Fibroblast of the aortic adventitia (primary cell): Measurements from ENCODE around the gene SKIC2. TPM values are rescaled to one million over a fixed set of nuclear protein-coding genes. Genes with fewer than 3 reads are reported as not detected.
"Not testable (repeated sequence)": the region's sequence is repeated elsewhere in the genome, so short reads cannot be mapped to it uniquely, and the experiment has no call there.

ENCODE experiments used
- DNase-seq: peaks from one replicate; pipeline ENCODE4 v3.0.0-alpha.2; 2010; ENCODE audit warnings: low read depth
- H3K4me3 ChIP-seq: 2 replicates; pipeline ENCODE4 v1.5.1; 2011; ENCODE audit warnings: low read depth, mild to moderate bottlenecking, control low read depth, low read length, moderate library complexity
- CTCF ChIP-seq: IDR thresholded peaks from 2 replicates; pipeline ENCODE4 v1.5.1; 2011; ENCODE audit warnings: mild to moderate bottlenecking, low read length, control low read depth, inconsistent platforms; ENCODE audit not compliant: insufficient read depth
- total RNA-seq: library from RNA; depleted of rRNA; stranded (reverse); fragments of >200 nt; gene quantifications from 2 replicates; pipeline ENCODE4 v1.2.3, GENCODE V29; 2012; ENCODE audit warnings: low replicate concordance

SKIC2 gene
- total RNA-seq, 1 donor, result 42.8 TPM

DNA sequence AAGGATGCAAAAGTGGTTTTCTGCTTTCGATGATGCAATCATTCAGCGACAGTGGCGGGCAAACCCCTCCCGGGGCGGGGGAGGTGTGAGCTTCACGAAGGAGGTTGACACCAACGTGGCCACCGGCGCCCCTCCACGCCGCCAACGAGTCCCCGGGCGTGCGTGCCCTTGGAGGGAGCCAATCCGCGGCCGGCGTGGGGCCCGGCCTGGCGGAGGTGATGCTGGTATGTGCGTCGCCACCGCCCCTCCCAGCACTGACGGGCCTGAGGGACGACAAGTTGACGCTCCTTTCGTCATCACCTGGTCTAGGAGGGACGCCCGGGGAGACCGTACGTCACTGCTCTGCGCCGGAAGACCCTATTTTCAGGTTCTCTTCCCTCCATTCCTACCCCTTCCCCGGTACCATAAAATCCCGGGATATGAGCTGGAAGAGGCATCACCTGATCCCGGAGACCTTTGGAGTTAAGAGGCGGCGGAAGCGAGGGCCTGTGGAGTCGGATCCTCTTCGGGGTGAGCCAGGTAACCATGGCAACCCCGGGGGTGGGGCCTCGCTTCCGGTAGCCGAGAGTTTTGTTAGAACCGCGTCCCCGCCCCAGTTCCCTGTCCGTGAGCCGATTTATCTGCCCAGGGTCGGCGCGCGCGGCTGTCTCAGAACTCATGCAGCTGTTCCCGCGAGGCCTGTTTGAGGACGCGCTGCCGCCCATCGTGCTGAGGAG lies 13.2 kb downstream of the SKIC2 start, which contains the start of gene DXO:
TSS of gene DXO (minus strand) at position 146 of the 716 bp plus-strand sequence. CDS start 463 bp downstream, outside the sequence.
- H3K4me3 ChIP-seq, result peak within 1 kb of the TSS; percentile 93
- DNase-seq, result peak; percentile 99

DNA sequence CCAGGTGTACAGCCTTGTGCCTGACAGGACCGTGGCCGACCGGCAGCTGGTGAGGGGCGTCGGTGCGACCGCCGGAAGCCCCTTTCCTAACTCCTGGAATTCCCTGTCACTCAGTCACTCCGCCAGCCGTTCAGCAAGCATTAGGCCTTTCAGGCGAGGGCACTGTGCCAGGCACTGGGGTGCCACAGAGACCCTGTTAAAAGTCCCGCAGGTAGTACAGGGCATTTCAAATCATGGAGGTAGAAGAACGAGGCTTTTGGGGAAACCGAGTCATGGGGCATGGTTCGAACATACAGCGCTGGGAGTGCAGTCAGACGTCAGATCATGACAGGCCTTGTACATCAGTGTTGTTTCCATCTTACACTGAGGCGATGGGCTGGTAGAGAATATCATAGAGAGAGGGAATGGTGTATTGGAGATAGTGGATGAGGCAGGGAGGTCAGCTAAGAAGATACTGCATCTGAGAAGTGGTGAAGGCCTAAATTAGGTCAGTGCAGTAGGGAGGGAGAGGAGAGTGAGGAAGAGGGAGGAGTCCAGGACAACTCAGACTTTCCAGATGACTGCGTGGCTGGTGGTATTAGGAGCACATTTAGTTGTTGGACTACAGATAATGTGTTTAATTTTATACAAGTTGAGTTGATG lies 13.9 kb downstream of the SKIC2 start:
- peak; percentile 59 for DNase-seq
- no peak for TF ChIP-seq CTCF

More for the DNA sequence above, 13.2 kb downstream of the SKIC2 start, which contains the start of gene DXO:
- no peak for TF ChIP-seq CTCF

GRCh38 chr6:31976065-31976464 lies 17.1 kb downstream of the SKIC2 start:
- not testable (repeated sequence) for DNase-seq, H3K4me3 ChIP-seq

More for the DNA sequence above, 13.9 kb downstream of the SKIC2 start:
- peak overlapping the region; percentile 93 for H3K4me3 ChIP-seq

GRCh38 chr6:31977816-31978431 lies 18.9 kb downstream of the SKIC2 start:
- no peak overlapping the region for H3K4me3 ChIP-seq
- TF ChIP-seq CTCF, result no peak
- DNase-seq, result no peak

GRCh38 chr6:31978831-31979230 lies 19.9 kb downstream of the SKIC2 start:
- no peak for TF ChIP-seq CTCF
- H3K4me3 ChIP-seq, result no peak overlapping the region
- DNase-seq, result no peak

GRCh38 chr6:31979238-31979898 lies 20.4 kb downstream of the SKIC2 start:
- no peak overlapping the region for H3K4me3 ChIP-seq
- TF ChIP-seq CTCF, result no peak
- no peak for DNase-seq

- H3K4me3 ChIP-seq, DNase-seq: not testable (repeated sequence)
Measured at GRCh38 chr6:31980195-31980876, 21.4 kb downstream of the SKIC2 start.

DNA sequence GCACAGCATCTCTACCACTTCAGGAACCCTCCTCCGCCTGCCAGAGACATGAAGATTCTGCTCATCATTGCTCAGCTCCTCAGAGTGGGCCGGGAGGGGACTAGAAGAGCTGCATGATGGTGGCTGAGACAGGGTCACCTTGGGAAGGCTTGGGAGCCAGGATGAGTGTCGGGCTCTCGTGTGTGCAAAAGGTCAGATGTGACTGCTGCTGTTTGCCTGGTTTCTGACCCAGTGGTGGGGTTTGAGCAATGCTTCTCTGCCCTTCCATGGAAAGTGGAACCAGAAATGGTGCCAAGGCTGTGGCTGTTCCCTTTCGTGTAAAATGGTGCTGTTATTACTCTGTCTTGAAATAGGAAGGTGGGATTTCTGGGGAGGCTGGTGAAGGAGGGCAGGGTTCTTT lies 22.0 kb downstream of the SKIC2 start:
- DNase-seq, H3K4me3 ChIP-seq: not testable (repeated sequence)

GRCh38 chr6:31981744-31982143 lies 22.8 kb downstream of the SKIC2 start, which contains the start of gene C4A:
C4A (plus strand) TSS chr6:31982057; CDS start chr6:31982108, 51 bp downstream.
- H3K4me3 ChIP-seq, DNase-seq: not testable (repeated sequence)

DNA sequence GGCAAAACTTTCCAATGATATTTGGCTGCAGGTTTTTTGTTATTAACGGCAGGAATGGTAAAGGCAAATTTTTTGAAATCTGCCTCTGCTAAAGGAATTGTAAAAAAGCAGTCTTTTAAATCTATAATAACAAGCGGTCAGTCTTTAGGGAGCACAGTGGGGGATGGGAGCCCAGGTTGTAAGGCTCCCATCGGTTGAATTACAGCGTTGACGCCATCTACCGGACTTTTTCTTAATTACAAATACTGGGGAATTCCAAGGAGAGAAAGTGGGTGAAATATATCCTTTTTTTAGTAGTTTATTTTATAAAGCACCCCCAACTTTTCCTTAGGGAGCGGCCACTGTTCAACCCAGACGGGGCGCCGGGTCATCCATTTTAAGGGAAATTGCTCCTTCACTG lies 30.4 kb downstream of the SKIC2 start:
- not testable (repeated sequence) for DNase-seq, H3K4me3 ChIP-seq

- not testable (repeated sequence) for DNase-seq, H3K4me3 ChIP-seq
Measured at GRCh38 chr6:31994421-31994820, 35.4 kb downstream of the SKIC2 start.
